HG03045 (cell line): ENCODE results near the gene BAD.
A peak's percentile ranks its signal among the peaks of the same experiment; 100 is the strongest.

ENCODE experiments used
- ATAC-seq: cut with Tn5 transposase; IDR thresholded peaks from one replicate; pipeline ENCODE4 v1.9.1; 2021; ENCODE audit warnings: mild to moderate bottlenecking, moderate library complexity; ENCODE audit not compliant: unreplicated experiment

BAD gene

DNA sequence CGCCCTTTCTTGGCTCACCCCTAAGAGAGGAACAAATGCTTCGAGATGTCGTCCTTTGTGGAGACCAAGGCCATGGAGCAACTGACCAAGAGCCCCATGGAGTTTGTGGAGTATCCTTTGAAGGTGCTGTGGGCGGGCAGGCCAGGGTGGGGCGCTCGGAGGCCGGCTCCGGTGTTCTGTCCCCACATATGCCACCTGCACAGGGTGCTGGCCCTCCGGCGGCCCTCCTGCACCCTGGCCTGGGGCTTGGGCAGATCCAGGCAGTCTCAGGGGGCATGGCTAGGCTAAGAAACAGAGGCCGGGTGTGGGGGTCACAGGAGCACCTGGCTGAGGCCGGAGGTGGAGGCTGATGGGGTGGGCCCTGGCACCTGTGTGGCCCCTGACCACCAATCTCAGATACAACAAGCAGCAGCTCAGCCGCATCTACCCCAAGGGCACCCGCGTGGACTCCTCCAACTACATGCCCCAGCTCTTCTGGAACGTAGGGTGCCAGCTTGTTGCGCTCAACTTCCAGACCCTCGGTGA, 22.8 kb downstream of the BAD start:
- no peak for ATAC-seq

DNA sequence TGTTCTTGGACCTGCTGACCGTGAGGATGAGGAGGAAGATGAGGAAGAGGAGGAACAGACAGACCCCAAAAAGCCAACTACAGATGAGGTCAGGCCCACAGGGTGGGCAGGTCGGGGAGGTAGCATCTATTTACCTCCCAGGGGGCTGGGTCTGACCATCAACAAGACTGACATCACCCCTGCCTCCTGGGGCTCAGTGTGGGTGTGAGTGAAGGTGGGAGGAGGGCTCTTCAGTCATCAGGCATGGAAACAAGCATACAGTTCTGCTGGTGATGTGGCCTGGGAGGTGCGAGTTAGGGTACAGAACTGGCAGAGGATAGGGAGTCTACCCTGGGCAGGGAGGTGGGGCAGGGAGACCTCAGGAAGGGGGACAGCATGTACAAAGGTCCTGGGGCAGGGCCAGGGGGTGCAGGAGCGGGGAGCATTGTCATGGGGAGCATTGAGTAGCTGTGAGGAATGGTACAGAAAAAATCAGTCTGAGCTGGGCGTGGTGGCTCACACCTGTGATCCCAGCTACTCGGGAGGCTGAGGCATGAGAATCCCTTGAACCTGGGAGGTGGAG, 24.2 kb downstream of the BAD start:
- no peak for ATAC-seq

GRCh38 chr11:64259533-64260067, 24.9 kb downstream of the BAD start:
- no peak for ATAC-seq

DNA sequence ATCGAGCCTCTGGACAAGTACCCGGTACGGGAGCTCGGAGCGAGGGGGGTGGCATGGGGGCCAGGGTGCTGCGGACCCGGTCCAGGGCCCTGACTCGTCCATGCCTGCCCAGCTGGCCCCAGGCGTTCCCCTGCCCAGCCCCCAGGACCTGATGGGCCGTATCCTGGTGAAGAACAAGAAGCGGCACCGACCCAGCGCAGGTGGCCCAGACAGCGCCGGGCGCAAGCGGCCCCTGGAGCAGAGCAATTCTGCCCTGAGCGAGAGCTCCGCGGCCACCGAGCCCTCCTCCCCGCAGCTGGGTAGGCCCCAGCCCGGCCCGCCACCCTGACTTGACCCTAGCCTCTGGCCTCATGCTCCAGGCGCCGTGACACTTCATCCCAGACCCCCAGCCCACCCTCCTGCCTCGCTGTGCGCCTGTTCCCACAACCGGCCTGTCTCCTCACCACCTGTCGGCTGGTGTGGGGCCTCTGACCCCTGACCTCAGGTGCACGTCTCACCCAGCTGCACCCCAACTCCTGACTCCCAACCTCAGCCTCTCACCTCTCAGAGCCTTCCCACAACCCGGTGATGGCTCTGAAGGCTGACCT, 25.4 kb downstream of the BAD start:
- ATAC-seq: no peak

GRCh38 chr11:64258356-64258755, 26.1 kb downstream of the BAD start:
- ATAC-seq: no peak

DNA sequence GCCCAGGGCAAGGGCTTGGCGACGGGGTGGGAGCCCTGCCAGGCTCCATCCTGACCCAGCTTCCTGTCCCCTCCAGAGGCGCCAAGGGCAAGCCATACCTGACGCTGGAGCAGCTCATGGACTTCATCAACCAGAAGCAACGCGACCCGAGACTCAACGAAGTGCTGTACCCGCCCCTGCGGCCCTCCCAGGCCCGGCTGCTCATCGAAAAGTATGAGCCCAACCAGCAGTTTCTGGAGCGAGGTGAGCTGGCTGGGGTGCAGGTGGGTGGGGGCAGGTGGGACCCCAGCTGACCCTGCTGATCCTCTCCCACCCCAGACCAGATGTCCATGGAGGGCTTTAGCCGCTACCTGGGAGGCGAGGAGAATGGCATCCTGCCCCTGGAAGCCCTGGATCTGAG, 28.2 kb downstream of the BAD start:
- no peak for ATAC-seq

DNA sequence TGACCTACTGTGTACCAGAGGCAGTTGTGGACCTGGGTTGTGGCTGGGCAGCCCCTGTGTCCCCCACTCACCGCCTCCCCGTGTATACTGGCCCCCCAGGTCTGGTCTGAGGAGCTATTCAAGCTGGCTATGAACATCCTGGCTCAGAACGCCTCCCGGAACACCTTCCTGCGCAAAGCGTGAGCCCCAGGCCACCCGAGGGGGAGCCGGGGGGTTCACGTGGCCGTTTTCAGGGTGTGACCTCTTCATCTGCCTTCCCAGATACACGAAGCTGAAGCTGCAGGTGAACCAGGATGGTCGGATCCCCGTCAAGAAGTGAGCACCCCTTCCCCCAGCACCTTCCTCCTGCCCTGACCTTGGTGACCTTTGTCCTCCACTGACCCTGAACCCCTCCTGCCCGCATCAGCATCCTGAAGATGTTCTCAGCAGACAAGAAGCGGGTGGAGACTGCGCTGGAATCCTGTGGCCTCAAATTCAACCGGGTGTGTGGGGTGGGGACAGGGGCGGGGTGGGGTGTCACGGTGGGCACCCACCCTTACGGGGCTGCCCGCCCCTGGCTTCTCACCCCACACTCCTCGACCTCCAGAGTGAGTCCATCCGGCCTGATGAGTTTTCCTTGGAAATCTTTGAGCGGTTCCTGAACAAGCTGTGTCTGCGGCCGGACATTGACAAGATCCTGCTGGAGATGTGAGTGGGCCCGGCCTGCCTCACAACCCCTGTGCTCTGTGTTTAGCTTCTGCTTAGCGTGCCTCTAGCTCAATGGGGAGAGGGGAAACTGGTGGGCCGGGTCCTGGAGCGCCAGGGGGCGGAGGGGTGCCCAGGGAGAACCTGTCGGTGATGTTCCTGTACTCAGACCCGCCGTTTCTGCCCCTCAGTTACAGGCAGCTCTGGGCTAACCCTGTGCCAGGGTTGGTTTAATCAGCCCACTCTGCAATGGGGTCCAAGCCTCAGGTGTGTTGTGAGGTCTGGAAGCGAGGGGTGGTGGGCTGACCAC, 29.0 kb downstream of the BAD start:
- ATAC-seq: no peak

- ATAC-seq: no peak
These were observed 30.1 kb downstream of the BAD start for GRCh38 chr11:64254326-64254725.

DNA sequence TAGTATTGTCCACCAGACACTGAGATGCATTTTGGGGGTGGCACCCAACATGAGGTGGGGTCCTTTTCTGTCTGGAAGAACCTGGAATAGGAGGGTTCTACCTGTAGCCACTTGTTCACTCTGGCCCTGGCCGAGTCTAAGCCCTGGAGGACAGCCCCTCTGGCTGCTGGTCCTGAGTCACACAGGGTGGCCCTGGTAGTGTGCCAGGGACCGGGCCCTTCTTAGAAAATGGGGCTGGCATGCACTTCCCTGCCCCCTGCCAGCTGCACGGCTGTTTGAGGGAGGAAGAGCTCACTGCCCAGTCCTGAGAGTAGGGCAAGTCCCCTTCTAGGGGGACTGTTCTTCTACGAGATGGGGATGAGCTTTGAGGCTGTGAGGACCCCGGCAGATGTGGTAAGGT, 31.0 kb downstream of the BAD start:
- no peak for ATAC-seq

GRCh38 chr11:64253043-64253442, 31.4 kb downstream of the BAD start:
- no peak for ATAC-seq

- no peak for ATAC-seq
These were observed 32.2 kb downstream of the BAD start for GRCh38 chr11:64252003-64252872.

GRCh38 chr11:64251753-64252002, 32.8 kb downstream of the BAD start:
- ATAC-seq: no peak

DNA sequence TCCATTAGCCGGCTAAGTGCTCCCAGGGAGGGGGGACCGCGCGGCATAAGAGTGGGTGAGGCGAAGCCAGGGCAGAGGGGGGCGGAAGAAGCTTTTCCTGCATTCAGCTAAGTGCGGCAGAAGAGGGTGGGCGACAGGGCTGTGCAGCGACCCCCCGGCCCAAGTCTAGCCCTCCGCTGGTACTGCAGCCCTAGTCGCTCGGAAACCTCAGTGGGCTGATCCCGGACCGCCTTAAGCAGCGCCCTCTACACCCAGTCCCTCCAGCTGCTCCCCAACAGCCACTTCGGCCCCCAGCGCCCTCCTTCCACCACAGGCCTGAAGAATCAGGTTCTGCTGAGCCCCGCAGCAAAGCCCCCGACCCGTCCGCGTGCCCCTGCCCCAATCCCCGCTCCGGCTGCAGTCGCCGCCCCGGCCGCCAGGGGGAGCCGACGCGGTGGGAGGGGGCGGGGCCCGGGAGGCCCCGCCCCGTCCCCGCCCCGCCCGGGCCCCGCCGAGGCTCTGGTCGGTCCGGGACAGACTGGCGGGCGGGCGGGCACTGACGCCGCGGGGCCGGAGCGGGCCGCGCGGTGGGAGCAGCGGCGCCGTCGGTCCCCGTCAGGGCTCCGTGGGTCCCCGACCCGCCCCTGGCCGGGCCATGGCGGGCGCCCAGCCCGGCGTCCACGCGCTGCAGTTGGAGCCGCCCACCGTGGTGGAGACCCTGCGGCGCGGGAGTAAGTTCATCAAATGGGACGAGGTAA, 33.3 kb downstream of the BAD start, which contains the start of gene PLCB3:
TSS of gene PLCB3 (plus strand) at position 515 of the 737 bp plus-strand sequence. CDS start at position 635, 120 bp downstream.
- ATAC-seq: peak; percentile 44

- ATAC-seq: no peak
These were observed 34.0 kb downstream of the BAD start for GRCh38 chr11:64250415-64251015.

- ATAC-seq: no peak
These were observed 34.7 kb downstream of the BAD start for GRCh38 chr11:64249563-64250414.

DNA sequence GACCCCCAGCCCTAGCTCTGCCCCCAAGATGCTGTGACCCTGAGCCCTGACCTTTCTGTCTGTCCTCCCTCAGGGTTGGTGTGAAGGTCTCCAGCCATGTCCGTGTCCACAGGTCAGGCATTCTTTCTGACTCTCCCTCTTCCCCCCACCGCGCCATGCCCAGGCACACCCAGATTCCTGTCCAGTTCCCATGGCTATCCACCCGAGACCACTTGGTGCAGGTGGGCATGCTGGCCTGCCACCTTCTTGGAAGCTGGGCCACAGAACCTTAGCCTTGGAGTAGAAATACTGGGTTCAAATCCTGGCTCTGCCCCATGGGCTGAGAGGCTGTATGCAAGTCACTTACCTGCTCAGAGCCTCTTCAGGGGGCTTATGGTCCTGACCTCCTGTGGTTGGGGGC, 35.4 kb downstream of the BAD start:
- ATAC-seq: no peak

DNA sequence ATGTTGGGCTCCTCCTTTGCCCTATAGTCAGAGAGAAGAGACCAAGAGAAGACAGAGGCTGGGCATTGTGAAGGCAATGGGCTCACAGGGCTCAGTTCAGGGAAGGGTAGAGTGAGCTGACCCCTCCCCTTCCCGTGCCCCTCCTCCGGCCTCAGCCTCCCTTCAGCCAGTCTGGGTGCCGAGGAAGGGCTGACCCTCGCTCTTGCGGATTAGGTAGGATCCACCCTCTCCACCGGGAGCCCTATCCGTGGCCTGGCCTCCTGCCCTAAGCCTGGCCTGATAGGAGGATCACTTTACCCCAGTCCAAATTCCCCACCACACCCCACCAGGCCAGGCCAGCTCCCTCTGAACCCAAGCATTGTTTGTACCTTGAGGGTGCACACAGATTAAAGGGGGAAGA, 35.9 kb downstream of the BAD start:
- ATAC-seq: no peak

DNA sequence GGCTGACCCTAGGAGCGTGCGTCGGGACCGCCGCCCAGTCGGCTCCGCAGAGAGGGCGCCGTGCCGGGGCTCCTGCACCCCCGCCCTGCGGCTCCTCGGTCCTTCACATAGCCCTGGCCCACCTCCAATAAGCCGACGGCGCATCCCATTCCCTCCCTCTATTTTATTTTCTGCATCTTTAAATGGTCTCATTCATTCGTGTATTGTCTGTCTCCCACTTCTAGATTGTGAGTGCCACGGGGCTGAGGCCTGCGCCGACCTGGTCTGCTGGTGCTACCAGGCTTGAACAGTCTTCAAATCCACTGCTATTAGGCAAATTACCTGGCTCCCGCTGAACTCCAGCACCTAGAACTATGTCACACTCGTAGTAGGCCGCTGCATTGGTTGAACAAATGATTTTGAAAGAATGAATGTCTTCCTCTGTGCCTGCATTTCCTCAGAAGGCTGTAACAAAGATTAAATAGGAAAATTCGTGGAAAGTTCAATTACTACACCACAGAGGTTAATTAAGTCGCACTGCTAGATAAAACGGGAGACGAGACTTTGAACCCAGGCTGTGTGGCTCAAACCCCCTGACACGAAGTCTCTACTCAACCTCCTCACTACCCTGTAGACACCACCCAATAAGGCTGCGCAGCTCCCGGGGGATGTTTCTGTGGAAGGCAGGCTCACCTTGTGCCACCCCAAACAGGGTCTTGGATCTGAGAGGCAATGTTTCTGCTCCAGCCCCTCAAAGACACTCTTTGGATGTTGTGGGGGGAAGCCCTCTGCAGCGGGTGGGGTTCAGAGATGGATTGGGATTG, 36.5 kb downstream of the BAD start:
- ATAC-seq: no peak
